ENCODE results near the gene IQUB. TPM values are rescaled to one million over a fixed set of nuclear protein-coding genes. Genes with fewer than 3 reads are reported as not detected.

Gene IQUB
- total RNA-seq, 1 donor from 2014 or later = 0.52 TPM

Small RNAs within 50 kb of the gene (small RNA-seq; reads per million reads assigned to genes)
- not detected for gene RNU6-296P

Other genes with a start within 250 kb of the IQUB start
- 39.1 TPM for gene NDUFA5, start 23.2 kb upstream of the IQUB start, total RNA-seq
- gene ASB15, start 67.2 kb upstream of the IQUB start, total RNA-seq = 2.6 TPM
- gene LMOD2, start 121.3 kb upstream of the IQUB start, total RNA-seq = 34.4 TPM
- 15.1 TPM for gene WASL, start 214.4 kb upstream of the IQUB start, total RNA-seq